ENCODE results near the gene GSE1. TPM values are rescaled to one million over a fixed set of nuclear protein-coding genes. Genes with fewer than 3 reads are reported as not detected.

Gene GSE1
- polyA plus RNA-seq, 1 donor (not counting 4 experiments of a cell fraction or from before 2014, with no cell fraction given), result 5.0 TPM

DNA sequence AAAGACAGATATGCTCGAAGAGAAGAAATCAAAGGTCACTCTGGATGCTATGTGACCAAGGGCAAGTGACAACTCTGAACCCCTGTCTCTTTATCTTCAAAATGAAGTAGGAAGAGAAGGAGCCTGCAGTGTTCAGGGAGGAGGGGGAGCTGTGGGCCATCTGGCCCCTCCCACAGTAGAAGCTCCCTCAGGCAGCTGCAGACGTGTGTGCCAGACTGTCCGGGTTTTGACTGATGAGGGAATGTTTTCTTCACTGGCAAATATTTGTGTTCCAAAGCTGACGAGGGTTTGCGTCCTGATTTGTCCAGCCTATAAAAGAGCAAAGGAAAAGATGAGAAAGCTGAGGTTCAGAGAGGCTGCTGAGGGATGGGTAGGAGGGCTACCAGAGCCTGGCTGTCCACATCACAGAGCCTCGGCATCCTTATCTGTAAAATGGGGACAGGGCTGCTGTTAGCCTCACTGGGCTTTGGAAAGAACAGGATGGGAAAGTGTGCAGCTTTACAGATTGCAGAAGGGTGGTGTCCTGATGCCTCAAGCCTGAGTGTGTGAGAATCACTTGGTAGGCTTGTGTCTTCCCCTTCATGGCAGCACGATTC is 77.4 kb downstream of the GSE1 start:
- Histone ChIP-seq H3K4me2 (ENCODE audit: control insufficient read depth, extremely low read depth, insufficient read depth, low read depth, low read length) (no peak overlapping the region), H3K9ac (ENCODE audit: control insufficient read depth, extremely low read depth, insufficient read depth, low read length) (no peak overlapping the region), H3K27ac (ENCODE audit: control insufficient read depth, insufficient read depth, low read length) (no peak overlapping the region), H3K27me3 (ENCODE audit: control insufficient read depth, extremely low read depth, insufficient read depth, low read length) (no peaks in the 10 kb centered on the region), H3K79me2 (ENCODE audit: control insufficient read depth, insufficient read depth, low read length) (peaks cover 2% of the 10 kb centered on the region), H3K9me3 (ENCODE audit: control insufficient read depth, low read depth, low read length) (no peaks in the 10 kb centered on the region), H3K4me3 (ENCODE audit: control insufficient read depth in 2 of 3, extremely low read depth in 1 of 3, insufficient read depth in 2 of 3, low read depth in 1 of 3, low read length in 3 of 3) (no peak overlapping the region), H3K36me3 (ENCODE audit: control insufficient read depth in 2 of 2, extremely low read depth in 1 of 2, insufficient read depth in 2 of 2, low read length in 2 of 2) (no peaks in the 10 kb centered on the region), H4K20me1 (ENCODE audit: control insufficient read depth, extremely low read depth, insufficient read depth, low read length) (no peaks in the 10 kb centered on the region), H3K9me1 (ENCODE audit: control insufficient read depth, extremely low read depth, insufficient read depth, low read length) (no peaks in the 10 kb centered on the region), H3K4me1 (ENCODE audit: control insufficient read depth, extremely low read depth, insufficient read depth, low read length) (no peaks in the 10 kb centered on the region), H2AFZ (ENCODE audit: control insufficient read depth, low read length) (no peak overlapping the region)
- FAIRE-seq (no peak), DNase-seq (ENCODE audit: low read depth, low spot score) (no peak)
- TF ChIP-seq EZH2 (IDR thresholded peaks at IDR 0.05; ENCODE audit: low read length), result no peak
- TF ChIP-seq, protein P1, sequence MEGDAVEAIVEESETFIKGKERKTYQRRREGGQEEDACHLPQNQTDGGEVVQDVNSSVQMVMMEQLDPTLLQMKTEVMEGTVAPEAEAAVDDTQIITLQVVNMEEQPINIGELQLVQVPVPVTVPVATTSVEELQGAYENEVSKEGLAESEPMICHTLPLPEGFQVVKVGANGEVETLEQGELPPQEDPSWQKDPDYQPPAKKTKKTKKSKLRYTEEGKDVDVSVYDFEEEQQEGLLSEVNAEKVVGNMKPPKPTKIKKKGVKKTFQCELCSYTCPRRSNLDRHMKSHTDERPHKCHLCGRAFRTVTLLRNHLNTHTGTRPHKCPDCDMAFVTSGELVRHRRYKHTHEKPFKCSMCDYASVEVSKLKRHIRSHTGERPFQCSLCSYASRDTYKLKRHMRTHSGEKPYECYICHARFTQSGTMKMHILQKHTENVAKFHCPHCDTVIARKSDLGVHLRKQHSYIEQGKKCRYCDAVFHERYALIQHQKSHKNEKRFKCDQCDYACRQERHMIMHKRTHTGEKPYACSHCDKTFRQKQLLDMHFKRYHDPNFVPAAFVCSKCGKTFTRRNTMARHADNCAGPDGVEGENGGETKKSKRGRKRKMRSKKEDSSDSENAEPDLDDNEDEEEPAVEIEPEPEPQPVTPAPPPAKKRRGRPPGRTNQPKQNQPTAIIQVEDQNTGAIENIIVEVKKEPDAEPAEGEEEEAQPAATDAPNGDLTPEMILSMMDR (optimal IDR thresholded peaks at IDR 0.05 in 1 of 3, IDR thresholded peaks at IDR 0.05 in 1 of 3, conservative IDR thresholded peaks at IDR 0.05 in 1 of 3; ENCODE audit: extremely low read depth in 1 of 3, insufficient read depth in 2 of 3, low read length in 3 of 3), result no peak
- dilution Hi-C loops (cut with MboI; ENCODE audit: extremely low pct_ligation_motif_present, low sequenced_read_pairs), result no loop called here

DNA sequence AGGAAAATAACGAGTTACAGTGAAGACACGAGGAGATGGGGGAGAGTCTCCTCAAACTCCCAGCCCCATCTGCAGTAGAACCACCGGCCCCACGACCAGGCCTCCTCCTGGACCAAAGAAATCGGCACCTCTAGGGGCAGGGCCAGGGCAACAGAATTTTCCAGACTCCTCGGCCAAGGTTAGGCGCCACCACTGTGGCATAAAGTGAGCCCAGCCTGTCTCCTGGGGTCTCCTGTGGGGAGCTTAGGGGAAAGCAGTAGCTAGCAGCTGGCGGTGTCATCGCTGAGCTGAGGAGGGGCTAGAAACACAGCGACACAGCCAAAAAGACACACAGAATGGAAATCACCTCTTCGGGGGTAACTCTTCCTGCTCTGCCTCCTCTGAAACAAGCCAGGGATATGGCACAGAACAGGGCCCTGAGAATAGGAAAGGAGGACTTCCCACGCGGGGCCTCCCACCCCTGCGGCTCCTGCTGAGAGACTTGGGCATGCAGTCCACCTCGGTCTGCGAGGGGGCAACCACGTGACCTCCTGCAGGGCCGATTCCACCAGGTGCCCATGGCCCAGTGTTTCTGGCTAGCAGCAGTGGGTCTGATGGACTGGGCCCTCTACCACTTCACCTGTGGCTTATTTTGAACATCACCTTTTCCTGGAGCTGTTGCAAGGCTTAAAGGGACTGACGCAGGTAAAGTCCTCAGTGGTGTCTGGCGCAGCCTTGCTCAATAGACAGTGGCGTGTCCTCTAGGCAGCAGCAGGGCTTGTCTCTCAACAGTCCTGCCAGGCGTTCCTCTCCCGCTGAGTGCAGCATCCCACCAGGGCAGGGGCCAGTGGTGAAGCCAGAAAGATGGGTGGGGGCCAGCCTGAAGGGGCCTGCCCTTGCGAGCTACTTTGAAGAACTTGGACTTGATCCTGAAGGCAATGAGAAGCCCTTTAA is 82.3 kb downstream of the GSE1 start:
- Histone ChIP-seq H3K9me1 (ENCODE audit: control insufficient read depth, extremely low read depth, insufficient read depth, low read length) (peaks cover 3% of the 10 kb centered on the region), H3K27me3 (ENCODE audit: control insufficient read depth, extremely low read depth, insufficient read depth, low read length) (no peaks in the 10 kb centered on the region), H2AFZ (ENCODE audit: control insufficient read depth, low read length) (no peak overlapping the region), H3K4me3 (ENCODE audit: control insufficient read depth in 2 of 3, extremely low read depth in 1 of 3, insufficient read depth in 2 of 3, low read depth in 1 of 3, low read length in 3 of 3) (no peak overlapping the region), H3K4me1 (ENCODE audit: control insufficient read depth, extremely low read depth, insufficient read depth, low read length) (peaks cover 33% of the 10 kb centered on the region), H3K27ac (ENCODE audit: control insufficient read depth, insufficient read depth, low read length) (no peak overlapping the region), H3K36me3 (ENCODE audit: control insufficient read depth in 2 of 2, extremely low read depth in 1 of 2, insufficient read depth in 2 of 2, low read length in 2 of 2) (peaks cover 0 to 4% of the 10 kb centered on the region in 2 experiments), H3K4me2 (ENCODE audit: control insufficient read depth, extremely low read depth, insufficient read depth, low read depth, low read length) (no peak overlapping the region), H3K79me2 (ENCODE audit: control insufficient read depth, insufficient read depth, low read length) (no peaks in the 10 kb centered on the region), H3K9me3 (ENCODE audit: control insufficient read depth, low read depth, low read length) (no peaks in the 10 kb centered on the region), H3K9ac (ENCODE audit: control insufficient read depth, extremely low read depth, insufficient read depth, low read length) (no peak overlapping the region), H4K20me1 (ENCODE audit: control insufficient read depth, extremely low read depth, insufficient read depth, low read length) (no peaks in the 10 kb centered on the region)
- no peak for FAIRE-seq
- dilution Hi-C loops (cut with MboI; ENCODE audit: extremely low pct_ligation_motif_present, low sequenced_read_pairs), result no loop called here
- DNase-seq (ENCODE audit: low read depth, low spot score), result no peak
- TF ChIP-seq, protein P1 (optimal IDR thresholded peaks at IDR 0.05 in 1 of 3, IDR thresholded peaks at IDR 0.05 in 1 of 3, conservative IDR thresholded peaks at IDR 0.05 in 1 of 3; ENCODE audit: extremely low read depth in 1 of 3, insufficient read depth in 2 of 3, low read length in 3 of 3), result no peak
- TF ChIP-seq EZH2 (IDR thresholded peaks at IDR 0.05; ENCODE audit: low read length), result no peak

Measured in keratinocyte (primary cell).